Esophagus muscularis mucosa (tissue), 3 donors: ENCODE data around the gene EZH2.

Experiments
- CTCF ChIP-seq, 3 experiments: fragments of 200-600 bp in 2 of 3; fragments of 450-650 bp in 1 of 3; sonication (generic) in 2 of 3; IDR thresholded peaks; one replicate each; pipeline ENCODE4 v1.5.1; 2017 to 2019; ENCODE audit warnings: antibody characterized with exemption in 3 of 3, mild to moderate bottlenecking in 2 of 3, moderate library complexity in 1 of 3
- POLR2A ChIP-seq: fragments of 450-650 bp; IDR thresholded peaks from one replicate; pipeline ENCODE4 v1.6.1; 2017; ENCODE audit warnings: antibody characterized with exemption, moderate library complexity, mild to moderate bottlenecking, low read depth
- POLR2AphosphoS5 ChIP-seq, 2 donors: sonication (generic); formaldehyde crosslinking; IDR thresholded peaks; one replicate each; pipeline ENCODE4 v1.6.1; 2017; ENCODE audit warnings: antibody characterized with exemption in 2 of 2

DNA sequence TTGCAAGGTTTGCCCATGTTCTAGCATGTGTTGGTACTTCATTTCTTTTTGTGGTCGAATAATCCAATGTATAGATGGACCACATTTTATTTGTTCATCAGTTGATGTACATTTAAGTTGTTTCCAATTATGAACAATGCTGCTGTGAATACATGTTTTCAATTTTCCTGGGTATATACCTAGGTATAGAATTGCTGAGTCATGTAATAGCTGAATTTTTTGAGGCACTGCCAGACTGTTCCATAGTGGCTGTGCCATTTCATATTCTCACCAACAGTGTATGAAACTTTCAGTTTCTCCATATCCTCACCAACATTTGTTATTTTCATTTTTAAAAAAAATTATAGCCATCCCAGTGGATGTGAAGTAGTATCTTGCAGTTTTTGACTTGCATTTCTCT lies 90.5 kb downstream of the EZH2 start:
- TF ChIP-seq CTCF (IDR thresholded peaks at IDR 0.05) (no peak), POLR2A (no peak), POLR2AphosphoS5 (IDR thresholded peaks at IDR 0.05) (no peak)
